HL-60 (cell line): ENCODE data around the gene FAS.

Source experiments
- CTCF ChIP-seq: IDR thresholded peaks from one replicate; pipeline ENCODE4 v1.5.1; 2011; ENCODE audit warnings: low read length, control low read depth, inconsistent platforms; ENCODE audit not compliant: insufficient read depth
- REST ChIP-seq: IDR thresholded peaks from 2 replicates; pipeline ENCODE4 v1.6.1; 2012; ENCODE audit warnings: low read depth; ENCODE audit not compliant: insufficient replicate concordance

- TF ChIP-seq REST (no peak), CTCF (no peak)
Measured at GRCh38 chr10:88963318-88963717, 27.3 kb upstream of the FAS start.
